Fibroblast of lung (primary cell): ENCODE results near the gene RAPGEF3. TPM values are rescaled to one million over a fixed set of nuclear protein-coding genes. Genes with fewer than 3 reads are reported as not detected.

Experiments used
- DNase-seq, 2 donors: peaks; one replicate each; pipeline versions ENCODE4 v3.0.0 to v3.0.0-alpha.2; 2010; ENCODE audit warnings: low read depth in 2 of 2
- H2AFZ ChIP-seq: 2 replicates; pipeline ENCODE4 v1.5.1; 2012; ENCODE audit warnings: low read length, control low read depth, inconsistent platforms
- H3K27ac ChIP-seq: 2 replicates; pipeline ENCODE4 v1.5.1; 2011; ENCODE audit warnings: low read length, control low read depth; ENCODE audit not compliant: insufficient read depth
- H3K27me3 ChIP-seq: 2 replicates; pipeline ENCODE4 v1.5.1; 2011; ENCODE audit warnings: mild to moderate bottlenecking, low read length; ENCODE audit not compliant: control insufficient read depth, insufficient read depth
- H3K36me3 ChIP-seq: 2 replicates; pipeline ENCODE4 v1.5.1; 2011; ENCODE audit warnings: low read length; ENCODE audit not compliant: control insufficient read depth, insufficient read depth
- H3K4me1 ChIP-seq: 2 replicates; pipeline ENCODE4 v1.5.1; 2011; ENCODE audit warnings: low read length; ENCODE audit not compliant: control insufficient read depth, insufficient read depth; ENCODE audit errors: extremely low read depth
- H3K4me2 ChIP-seq: 2 replicates; pipeline ENCODE4 v1.5.1; 2011; ENCODE audit warnings: low read length, control low read depth; ENCODE audit not compliant: insufficient read depth; ENCODE audit errors: extremely low read depth
- H3K4me3 ChIP-seq, 4 experiments: fragments of 200-600 bp in 1 of 4; sonication (generic) in 1 of 4; replicated peaks in 1 of 4; 2 replicates each; pipeline ENCODE4 v1.5.1; 2011 to 2016; ENCODE audit warnings: low read length in 4 of 4, low read depth in 3 of 4, mild to moderate bottlenecking in 3 of 4, control low read depth in 2 of 4, inconsistent platforms in 1 of 4, mixed read lengths in 1 of 4; ENCODE audit not compliant: insufficient read depth in 1 of 4; ENCODE audit errors: control extremely low read depth in 1 of 4
- H3K79me2 ChIP-seq: 2 replicates; pipeline ENCODE4 v1.5.1; 2012; ENCODE audit warnings: mild to moderate bottlenecking, low read length, inconsistent platforms; ENCODE audit not compliant: control insufficient read depth, insufficient read depth
- H3K9ac ChIP-seq: 2 replicates; pipeline ENCODE4 v1.5.1; 2011; ENCODE audit warnings: mild to moderate bottlenecking, low read length, control low read depth; ENCODE audit not compliant: insufficient read depth
- H3K9me3 ChIP-seq: 2 replicates; pipeline ENCODE4 v1.5.1; 2012; ENCODE audit warnings: low read depth, low read length; ENCODE audit not compliant: control insufficient read depth, insufficient read depth
- H4K20me1 ChIP-seq: 2 replicates; pipeline ENCODE4 v1.5.1; 2011; ENCODE audit warnings: low read length; ENCODE audit not compliant: control insufficient read depth, insufficient read depth; ENCODE audit errors: extremely low read depth
- EZH2 ChIP-seq: IDR thresholded peaks from 2 replicates; pipeline ENCODE4 v1.5.1; 2012; ENCODE audit warnings: low read length, control low read depth, mild to moderate bottlenecking; ENCODE audit errors: missing control alignments
- polyA plus RNA-seq, 2 donors: library from polyadenylated mRNA; depleted of rRNA in 1 of 2; stranded (reverse) in 1 of 2; unstranded in 1 of 2; fragments of >200 nt; gene quantifications; 2 replicates each; pipeline ENCODE4 v1.2.1, GENCODE V29; 2011 to 2012; ENCODE audit warnings: missing spikeins in 1 of 2
- total RNA-seq: library from RNA; depleted of rRNA; stranded (reverse); fragments of >200 nt; gene quantifications from 2 replicates; pipeline ENCODE4 v1.2.1, GENCODE V29; 2014
- TF ChIP-seq, protein P1 (sequence below), 2 donors: IDR thresholded peaks in 1 of 2; conservative IDR thresholded peaks in 1 of 2; 1 replicate in 1 of 2; 2 replicates in 1 of 2; pipeline ENCODE4 v1.5.1; 2011 to 2012; ENCODE audit warnings: low read length in 2 of 2, control low read depth in 1 of 2, inconsistent platforms in 1 of 2, low read depth in 1 of 2, mild to moderate bottlenecking in 1 of 2

RAPGEF3 gene
- total and polyA plus RNA-seq, 2 donors (not counting 1 experiment from before 2014, with no cell fraction given) = 0.83 to 2.8 TPM

DNA sequence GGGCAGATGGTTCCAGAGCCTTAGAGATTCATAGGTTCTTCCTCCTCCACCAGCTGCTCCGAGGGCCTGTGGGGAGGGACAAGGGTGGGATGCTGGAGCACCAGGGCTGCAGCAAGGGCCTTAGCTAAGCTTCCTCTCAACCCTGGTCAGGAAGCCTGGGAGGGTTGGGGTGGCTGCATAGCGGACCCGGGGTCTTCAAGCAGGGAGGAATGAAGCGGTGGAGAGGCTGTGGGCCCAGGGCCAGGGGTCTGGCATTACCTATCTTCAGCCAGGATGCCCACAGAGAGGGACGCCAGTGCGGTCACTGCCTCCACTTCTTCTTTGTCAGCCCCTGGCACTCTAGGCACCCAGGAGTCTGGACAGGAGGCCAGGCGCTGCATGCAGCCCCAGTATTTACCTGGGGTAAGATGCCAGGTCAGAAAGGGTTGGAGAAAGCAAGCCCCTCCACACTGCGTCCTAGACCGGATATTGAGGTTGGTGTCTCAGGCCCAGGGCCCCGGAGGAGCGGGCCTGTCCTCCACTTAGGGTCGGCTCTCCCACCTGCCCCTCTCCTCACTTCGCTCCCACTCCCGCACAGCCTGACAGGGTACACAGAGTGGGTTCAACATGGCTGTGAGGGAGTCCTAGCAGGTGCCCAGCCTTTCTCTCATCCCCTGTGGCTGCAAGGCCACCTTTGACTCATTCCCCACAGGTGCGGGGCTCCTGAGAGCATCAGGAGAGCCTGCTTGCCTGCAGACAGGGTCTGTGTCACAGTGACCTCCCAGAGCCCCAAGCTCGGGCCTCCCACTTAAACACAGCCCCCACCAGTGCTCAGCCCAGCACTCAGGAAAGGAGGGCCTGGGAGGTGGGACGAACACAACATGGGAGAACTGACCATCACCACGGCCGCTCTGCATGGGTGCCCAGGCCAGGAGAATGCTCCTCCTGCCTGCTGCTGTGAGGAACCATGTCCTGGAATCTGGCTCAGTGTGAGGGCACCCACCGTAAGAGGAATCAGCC, 25.4 kb upstream of the RAPGEF3 start:
- Histone ChIP-seq H3K36me3 (peaks cover 46% of the 10 kb centered on the region), H3K9me3 (no peaks in the 10 kb centered on the region), H2AFZ (no peak overlapping the region), H3K4me1 (no peaks in the 10 kb centered on the region), H3K27me3 (no peaks in the 10 kb centered on the region), H3K27ac (no peak overlapping the region), H3K4me3 (no peak overlapping the region), H4K20me1 (no peaks in the 10 kb centered on the region), H3K4me2 (no peak overlapping the region), H3K9ac (no peak overlapping the region), H3K79me2 (no peaks in the 10 kb centered on the region)
- no peak for DNase-seq
- TF ChIP-seq, protein P1, sequence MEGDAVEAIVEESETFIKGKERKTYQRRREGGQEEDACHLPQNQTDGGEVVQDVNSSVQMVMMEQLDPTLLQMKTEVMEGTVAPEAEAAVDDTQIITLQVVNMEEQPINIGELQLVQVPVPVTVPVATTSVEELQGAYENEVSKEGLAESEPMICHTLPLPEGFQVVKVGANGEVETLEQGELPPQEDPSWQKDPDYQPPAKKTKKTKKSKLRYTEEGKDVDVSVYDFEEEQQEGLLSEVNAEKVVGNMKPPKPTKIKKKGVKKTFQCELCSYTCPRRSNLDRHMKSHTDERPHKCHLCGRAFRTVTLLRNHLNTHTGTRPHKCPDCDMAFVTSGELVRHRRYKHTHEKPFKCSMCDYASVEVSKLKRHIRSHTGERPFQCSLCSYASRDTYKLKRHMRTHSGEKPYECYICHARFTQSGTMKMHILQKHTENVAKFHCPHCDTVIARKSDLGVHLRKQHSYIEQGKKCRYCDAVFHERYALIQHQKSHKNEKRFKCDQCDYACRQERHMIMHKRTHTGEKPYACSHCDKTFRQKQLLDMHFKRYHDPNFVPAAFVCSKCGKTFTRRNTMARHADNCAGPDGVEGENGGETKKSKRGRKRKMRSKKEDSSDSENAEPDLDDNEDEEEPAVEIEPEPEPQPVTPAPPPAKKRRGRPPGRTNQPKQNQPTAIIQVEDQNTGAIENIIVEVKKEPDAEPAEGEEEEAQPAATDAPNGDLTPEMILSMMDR (conservative IDR thresholded peaks at IDR 0.05 in 1 of 2, IDR thresholded peaks at IDR 0.05 in 1 of 2; ENCODE audit: low read depth in 1 of 2, low read length in 2 of 2) = no peak
- TF ChIP-seq EZH2 = no peak

DNA sequence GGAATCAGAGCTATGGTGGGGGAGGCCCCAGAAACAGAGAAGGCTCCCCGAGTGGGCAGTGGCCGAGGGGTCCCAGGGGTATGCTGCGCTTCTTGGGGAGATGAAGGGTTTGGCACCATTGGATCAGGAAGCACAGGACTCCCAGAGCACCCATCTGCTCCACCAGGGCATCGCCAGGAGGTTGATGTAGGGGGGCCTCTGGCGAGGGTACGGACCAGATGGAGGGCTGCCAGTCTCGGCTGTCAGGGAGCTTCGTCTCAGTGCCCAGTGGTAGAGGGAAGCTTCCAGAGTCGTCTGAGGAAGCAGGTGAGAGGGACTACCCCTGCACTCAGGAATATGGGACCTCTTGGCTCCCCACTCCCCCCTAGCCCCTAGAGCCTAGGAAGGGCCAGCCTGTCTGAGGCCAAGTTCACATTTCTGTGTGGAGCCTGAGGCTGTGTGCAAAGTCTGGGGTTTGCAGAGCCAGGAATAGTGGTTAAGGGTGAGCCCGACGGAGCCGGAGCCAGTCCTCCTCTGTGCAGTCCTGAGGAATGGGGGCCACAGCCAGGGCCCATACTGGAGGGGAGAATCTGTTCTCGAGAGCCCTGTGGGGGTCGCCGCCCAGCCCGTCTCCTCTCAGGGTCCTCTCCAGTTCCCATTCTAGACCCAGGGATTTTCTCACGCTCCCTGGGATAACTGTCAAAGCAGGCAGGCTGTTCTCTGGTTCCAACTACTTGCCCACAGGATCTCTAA, 24.5 kb upstream of the RAPGEF3 start:
- H3K9ac ChIP-seq = no peak overlapping the region
- no peak overlapping the region for H3K4me2 ChIP-seq
- H4K20me1 ChIP-seq = no peaks in the 10 kb centered on the region
- peaks cover 39% of the 10 kb centered on the region for H3K36me3 ChIP-seq
- H3K4me3 ChIP-seq = no peak overlapping the region
- no peaks in the 10 kb centered on the region for H3K79me2 ChIP-seq
- H2AFZ ChIP-seq = no peak overlapping the region
- no peaks in the 10 kb centered on the region for H3K9me3 ChIP-seq
- no peak overlapping the region for H3K27ac ChIP-seq
- DNase-seq = no peak
- no peaks in the 10 kb centered on the region for H3K27me3 ChIP-seq
- H3K4me1 ChIP-seq = no peaks in the 10 kb centered on the region
- TF ChIP-seq, protein P1 (conservative IDR thresholded peaks at IDR 0.05 in 1 of 2, IDR thresholded peaks at IDR 0.05 in 1 of 2; ENCODE audit: low read depth in 1 of 2, low read length in 2 of 2) = no peak
- TF ChIP-seq EZH2 = no peak

DNA sequence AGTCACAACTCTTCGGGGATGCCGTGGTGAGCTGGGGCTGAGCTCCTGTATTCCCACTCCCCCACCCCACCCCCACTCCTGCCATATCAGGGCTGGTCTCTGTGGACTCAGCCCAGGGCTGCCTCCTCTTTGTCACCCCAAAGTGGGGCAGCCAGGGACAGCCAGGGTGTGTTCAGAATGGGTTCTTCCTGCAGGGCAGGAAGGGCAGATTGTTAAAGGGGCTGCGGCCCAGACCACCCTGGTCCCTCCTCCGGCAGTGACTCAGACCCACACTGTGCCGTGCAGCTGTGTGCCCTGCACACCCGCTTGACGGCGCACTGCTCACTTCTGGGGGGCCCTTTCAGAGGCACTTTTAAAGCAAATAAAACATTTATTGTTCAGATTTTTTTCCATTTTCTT, 23.7 kb upstream of the RAPGEF3 start:
- H3K27me3 ChIP-seq = no peaks in the 10 kb centered on the region
- TF ChIP-seq EZH2 = no peak
- TF ChIP-seq, protein P1 (conservative IDR thresholded peaks at IDR 0.05 in 1 of 2, IDR thresholded peaks at IDR 0.05 in 1 of 2; ENCODE audit: low read depth in 1 of 2, low read length in 2 of 2) = no peak
- H3K9ac ChIP-seq = no peak overlapping the region
- DNase-seq = no peak
- H2AFZ ChIP-seq = no peak overlapping the region
- no peaks in the 10 kb centered on the region for H3K9me3 ChIP-seq
- H3K79me2 ChIP-seq = no peaks in the 10 kb centered on the region
- H3K4me2 ChIP-seq = no peak overlapping the region
- H3K4me1 ChIP-seq = peaks cover under 1% of the 10 kb centered on the region
- H3K27ac ChIP-seq = no peak overlapping the region
- no peak overlapping the region for H3K4me3 ChIP-seq
- peaks cover 32% of the 10 kb centered on the region for H3K36me3 ChIP-seq
- H4K20me1 ChIP-seq = no peaks in the 10 kb centered on the region
